ENCODE measurements around the gene CRTC1. TPM values are rescaled to one million over a fixed set of nuclear protein-coding genes. Genes with fewer than 3 reads are reported as not detected.

Gene CRTC1
- total and polyA plus RNA-seq, 4 experiments from 2014 or later: 1.7 to 20.8 (median 19.6) TPM; not detected in 1

DNA sequence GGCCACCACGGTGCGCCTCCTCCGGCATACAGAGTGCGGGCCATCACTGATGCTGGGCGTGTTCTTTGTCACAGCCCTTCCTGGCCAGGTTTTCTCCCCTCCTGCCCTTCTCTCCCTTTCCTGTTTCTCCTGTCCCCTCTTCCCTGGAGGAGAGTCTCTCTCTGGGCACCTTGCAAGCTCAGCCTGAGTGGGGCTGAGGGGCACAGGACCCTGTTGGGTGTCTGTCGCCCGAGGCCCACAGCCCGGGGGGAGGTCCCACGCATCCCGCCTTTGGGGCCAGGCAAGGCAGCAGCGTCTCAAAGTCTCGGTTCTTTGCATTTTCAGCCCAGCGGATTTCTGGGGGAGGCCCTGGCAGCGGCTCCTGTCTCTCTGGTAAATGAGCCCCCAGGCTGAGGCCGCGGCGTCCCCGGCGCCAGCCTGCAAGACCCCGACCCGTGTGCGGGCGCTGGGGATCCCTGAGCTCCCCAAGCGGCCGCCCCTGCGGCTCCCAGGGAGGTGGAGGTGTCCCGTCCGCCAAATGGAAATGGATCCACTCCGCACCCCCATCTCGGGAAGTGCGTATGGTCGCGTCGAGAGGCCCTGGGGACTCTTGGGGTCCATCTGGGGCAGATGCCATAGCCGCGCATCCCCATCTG is 60.4 kb downstream of the CRTC1 start:
- no peaks in the 10 kb centered on the region for H3K36me3 ChIP-seq (ENCODE audit: insufficient read depth, low read length)
- Mint-ChIP-seq H3K4me3 (peak overlapping the region in 1 of 8 donors; percentile 46), H3K9me3 (no peaks in the 10 kb centered on the region), H3K27me3 (no peaks in the 10 kb centered on the region), H3K36me3 (peaks cover 0 to 1% of the 10 kb centered on the region in 2 donors), H3K27ac (peak overlapping the region in 1 of 7 donors; percentile 18), H3K4me1 (no peaks in the 10 kb centered on the region)
- ChIA-PET CTCF (ENCODE audit: partially characterized antibody) (no interaction called here), POLR2A (ENCODE audit: partially characterized antibody) (no interaction called here)
- no peak overlapping the region for H3K4me3 ChIP-seq (ENCODE audit: low read length in 2 of 2)
- DNase-seq: no peak
- H3K27me3 ChIP-seq (ENCODE audit: insufficient read depth, low read length): no peaks in the 10 kb centered on the region
- H3K4me1 ChIP-seq (ENCODE audit: insufficient read depth, low read length): no peaks in the 10 kb centered on the region
- H3K27ac ChIP-seq (ENCODE audit: low read depth, low read length): no peak overlapping the region
- no peaks in the 10 kb centered on the region for H3K9me3 ChIP-seq (ENCODE audit: control insufficient read depth in 1 of 2, low read length in 2 of 2)
- intact Hi-C loops (cut with micrococcal nuclease): no loop called here

DNA sequence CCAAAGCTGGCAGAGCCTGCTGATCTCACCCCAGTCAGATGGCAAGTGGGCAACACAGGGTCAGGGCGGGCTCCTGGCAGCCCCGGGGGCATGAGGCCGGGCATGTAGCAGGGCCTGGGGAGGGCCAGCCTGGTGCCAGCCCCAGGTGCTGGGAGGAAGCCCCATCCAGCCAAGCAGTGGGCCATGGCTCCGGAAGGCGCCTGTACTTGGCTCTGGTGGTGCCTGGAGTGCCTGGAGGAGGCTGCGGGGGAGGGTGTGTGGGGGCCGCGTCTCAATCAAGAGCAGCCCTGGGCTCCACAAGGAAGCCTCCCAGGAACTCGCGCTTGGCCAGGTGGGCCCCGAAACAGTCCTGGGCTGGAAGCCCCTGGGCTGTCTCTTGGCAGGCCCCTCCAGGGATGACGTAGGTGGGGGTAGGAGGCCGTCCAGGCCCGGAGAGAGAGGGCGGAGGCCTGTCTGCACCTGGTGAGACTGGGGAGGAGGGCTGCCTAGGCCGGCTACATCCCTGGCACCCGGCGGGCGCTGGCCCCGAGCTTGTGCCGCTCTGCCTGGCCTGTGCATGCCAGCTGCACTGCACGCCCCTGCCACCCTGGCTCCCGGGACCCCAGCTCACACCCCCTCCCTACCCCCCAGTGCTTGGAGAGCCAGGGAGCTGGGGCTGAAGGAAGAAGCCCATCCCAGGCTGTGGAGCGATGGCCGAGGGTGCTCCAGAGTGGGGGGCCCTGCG is 61.7 kb downstream of the CRTC1 start:
- Histone ChIP-seq H3K4me3 (ENCODE audit: low read length in 2 of 2) (no peak overlapping the region), H3K4me1 (ENCODE audit: insufficient read depth, low read length) (no peaks in the 10 kb centered on the region), H3K9me3 (ENCODE audit: control insufficient read depth in 1 of 2, low read length in 2 of 2) (no peaks in the 10 kb centered on the region), H3K27me3 (ENCODE audit: insufficient read depth, low read length) (no peaks in the 10 kb centered on the region), H3K27ac (ENCODE audit: low read depth, low read length) (no peak overlapping the region), H3K36me3 (ENCODE audit: insufficient read depth, low read length) (no peaks in the 10 kb centered on the region)
- Mint-ChIP-seq H3K36me3 (peaks cover 0 to 1% of the 10 kb centered on the region in 2 donors), H3K27me3 (no peaks in the 10 kb centered on the region), H3K4me1 (no peaks in the 10 kb centered on the region), H3K27ac (no peak overlapping the region), H3K9me3 (no peaks in the 10 kb centered on the region), H3K4me3 (no peak overlapping the region)
- DNase-seq: no peak
- CTCF ChIA-PET (ENCODE audit: partially characterized antibody): no interaction called here
- intact Hi-C loops (cut with micrococcal nuclease): no loop called here
- POLR2A ChIA-PET (ENCODE audit: partially characterized antibody): no interaction called here

DNA sequence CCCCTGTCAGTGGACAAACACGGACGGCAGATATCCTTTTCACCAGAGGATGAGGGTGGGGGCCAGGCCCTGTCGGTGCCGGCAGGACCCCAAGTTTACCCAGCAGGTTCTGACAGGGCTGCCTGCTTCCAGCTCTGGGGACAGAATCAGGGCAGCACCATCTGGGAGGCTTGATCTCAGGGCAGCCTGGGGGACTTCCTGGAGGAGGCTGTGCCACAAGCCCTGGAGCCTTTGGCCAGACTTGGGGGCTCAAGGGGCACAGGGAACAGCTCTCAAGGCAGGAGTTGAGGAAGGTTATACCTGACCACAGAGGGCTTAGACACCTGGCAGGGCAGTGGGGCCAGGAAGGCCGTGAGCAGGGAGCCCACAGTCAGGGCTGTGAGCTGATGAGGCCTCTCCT is 62.5 kb downstream of the CRTC1 start:
- no peaks in the 10 kb centered on the region for H3K4me1 Mint-ChIP-seq
- DNase-seq: no peak
- H3K27me3 Mint-ChIP-seq: no peaks in the 10 kb centered on the region
- H3K9me3 Mint-ChIP-seq: no peaks in the 10 kb centered on the region
- H3K27me3 ChIP-seq (ENCODE audit: insufficient read depth, low read length): no peaks in the 10 kb centered on the region
- no peak overlapping the region for H3K27ac ChIP-seq (ENCODE audit: low read depth, low read length)
- H3K4me1 ChIP-seq (ENCODE audit: insufficient read depth, low read length): no peaks in the 10 kb centered on the region
- no peaks in the 10 kb centered on the region for H3K36me3 ChIP-seq (ENCODE audit: insufficient read depth, low read length)
- no peak overlapping the region for H3K4me3 Mint-ChIP-seq
- H3K27ac Mint-ChIP-seq: no peak overlapping the region
- no peak overlapping the region for H3K4me3 ChIP-seq (ENCODE audit: low read length in 2 of 2)
- ChIA-PET POLR2A (ENCODE audit: partially characterized antibody) (no interaction called here), CTCF (ENCODE audit: partially characterized antibody) (no interaction called here)
- intact Hi-C loops (cut with micrococcal nuclease): no loop called here
- H3K9me3 ChIP-seq (ENCODE audit: control insufficient read depth in 1 of 2, low read length in 2 of 2): no peaks in the 10 kb centered on the region
- peaks cover 3 to 5% of the 10 kb centered on the region in 2 donors for H3K36me3 Mint-ChIP-seq

GRCh38 chr19:18746401-18747325 is 63.2 kb downstream of the CRTC1 start:
- Histone ChIP-seq H3K9me3 (ENCODE audit: control insufficient read depth in 1 of 2, low read length in 2 of 2) (no peaks in the 10 kb centered on the region), H3K36me3 (ENCODE audit: insufficient read depth, low read length) (no peaks in the 10 kb centered on the region), H3K4me3 (ENCODE audit: low read length in 2 of 2) (no peak overlapping the region), H3K4me1 (ENCODE audit: insufficient read depth, low read length) (no peaks in the 10 kb centered on the region), H3K27me3 (ENCODE audit: insufficient read depth, low read length) (no peaks in the 10 kb centered on the region), H3K27ac (ENCODE audit: low read depth, low read length) (no peak overlapping the region)
- ChIA-PET POLR2A (ENCODE audit: partially characterized antibody) (no interaction called here), CTCF (ENCODE audit: partially characterized antibody) (no interaction called here)
- Mint-ChIP-seq H3K36me3 (peaks cover 3 to 7% of the 10 kb centered on the region in 2 donors), H3K9me3 (no peaks in the 10 kb centered on the region), H3K4me3 (no peak overlapping the region), H3K27me3 (no peaks in the 10 kb centered on the region), H3K27ac (no peak overlapping the region), H3K4me1 (no peaks in the 10 kb centered on the region)
- no peak for DNase-seq
- intact Hi-C loops (cut with micrococcal nuclease): no loop called here

- DNase-seq: no peak
- Histone ChIP-seq H3K36me3 (ENCODE audit: insufficient read depth, low read length) (no peaks in the 10 kb centered on the region), H3K4me3 (ENCODE audit: low read length in 2 of 2) (no peak overlapping the region), H3K4me1 (ENCODE audit: insufficient read depth, low read length) (no peaks in the 10 kb centered on the region), H3K9me3 (ENCODE audit: control insufficient read depth in 1 of 2, low read length in 2 of 2) (no peaks in the 10 kb centered on the region), H3K27me3 (ENCODE audit: insufficient read depth, low read length) (no peaks in the 10 kb centered on the region), H3K27ac (ENCODE audit: low read depth, low read length) (no peak overlapping the region)
- intact Hi-C loops (cut with micrococcal nuclease): no loop called here
- CTCF ChIA-PET (ENCODE audit: partially characterized antibody): interaction anchor here (0.7 kb wide), 1 partner anchor 12 kb away, joined by 3 read pairs; no protein-coding TSS in a partner anchor
- H3K27me3 Mint-ChIP-seq: no peaks in the 10 kb centered on the region
- H3K36me3 Mint-ChIP-seq: peaks cover 13 to 15% of the 10 kb centered on the region in 2 donors
- no peaks in the 10 kb centered on the region for H3K9me3 Mint-ChIP-seq
- H3K27ac Mint-ChIP-seq: no peak overlapping the region
- no peaks in the 10 kb centered on the region for H3K4me1 Mint-ChIP-seq
- POLR2A ChIA-PET (ENCODE audit: partially characterized antibody): no interaction called here
- H3K4me3 Mint-ChIP-seq: no peak overlapping the region
Measured at GRCh38 chr19:18749362-18750231, 66.1 kb downstream of the CRTC1 start.

DNA sequence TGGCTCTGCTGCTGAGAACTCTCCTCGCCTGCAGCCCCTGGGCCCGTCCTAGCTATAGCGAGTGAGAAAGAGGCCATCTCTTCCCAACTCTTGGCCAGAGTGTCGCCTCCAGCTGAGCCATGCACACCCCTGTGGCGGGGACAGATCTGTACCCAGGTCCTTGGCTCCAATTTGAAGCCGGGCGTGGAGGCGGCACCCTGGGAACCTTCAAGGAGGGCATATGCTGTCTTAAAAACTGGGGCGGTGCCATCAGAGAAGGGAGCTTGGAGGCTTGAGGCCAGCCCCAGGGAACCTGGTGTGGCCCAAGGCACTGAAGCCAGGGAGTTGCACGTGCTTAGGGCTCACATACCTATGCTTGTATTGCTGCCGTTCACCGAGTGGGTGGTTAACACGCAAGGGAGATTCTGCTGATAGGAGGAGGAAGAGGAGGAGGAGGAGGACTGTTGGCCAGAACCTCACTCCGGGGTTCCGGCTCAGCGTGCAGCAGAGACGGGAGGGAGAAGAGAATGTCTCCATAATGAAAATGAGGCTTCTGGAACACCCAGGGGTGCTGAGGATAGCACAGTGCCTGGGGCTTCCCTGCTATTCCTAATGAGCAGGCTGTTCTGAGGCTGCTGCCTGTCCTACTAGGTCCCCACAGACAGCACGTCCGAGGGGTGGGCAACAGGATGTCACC is 67.0 kb downstream of the CRTC1 start:
- no peak for DNase-seq
- Mint-ChIP-seq H3K36me3 (peaks cover 14 to 16% of the 10 kb centered on the region in 2 donors), H3K9me3 (no peaks in the 10 kb centered on the region), H3K27me3 (no peaks in the 10 kb centered on the region), H3K4me3 (no peak overlapping the region), H3K27ac (no peak overlapping the region), H3K4me1 (no peaks in the 10 kb centered on the region)
- H3K4me3 ChIP-seq (ENCODE audit: low read length in 2 of 2): no peak overlapping the region
- POLR2A ChIA-PET (ENCODE audit: partially characterized antibody): no interaction called here
- intact Hi-C loops (cut with micrococcal nuclease): no loop called here
- H3K4me1 ChIP-seq (ENCODE audit: insufficient read depth, low read length): no peaks in the 10 kb centered on the region
- H3K36me3 ChIP-seq (ENCODE audit: insufficient read depth, low read length): no peaks in the 10 kb centered on the region
- H3K9me3 ChIP-seq (ENCODE audit: control insufficient read depth in 1 of 2, low read length in 2 of 2): no peaks in the 10 kb centered on the region
- no peaks in the 10 kb centered on the region for H3K27me3 ChIP-seq (ENCODE audit: insufficient read depth, low read length)
- CTCF ChIA-PET (ENCODE audit: partially characterized antibody): interaction anchor here (0.7 kb wide), 1 partner anchor 13 kb away, joined by 3 read pairs; no protein-coding TSS in a partner anchor
- H3K27ac ChIP-seq (ENCODE audit: low read depth, low read length): no peak overlapping the region
